H9 (cell line): ENCODE results near the gene HLA-C. TPM values are rescaled to one million over a fixed set of nuclear protein-coding genes. Genes with fewer than 3 reads are reported as not detected.
"Not testable (repeated sequence)": the region's sequence is repeated elsewhere in the genome, so short reads cannot be mapped to it uniquely, and the experiment has no call there.

Source experiments
- DNase-seq: peaks from one replicate; pipeline ENCODE4 v3.0.0-alpha.2; 2017
- H2AFZ ChIP-seq: one replicate; pipeline ENCODE4 v1.6.1; 2013; ENCODE audit warnings: mild to moderate bottlenecking, low read length, control low read depth, moderate library complexity
- H2AK5ac ChIP-seq: 2 replicates; pipeline ENCODE4 v1.6.1; 2013; ENCODE audit warnings: low read length, control low read depth, mixed read lengths; ENCODE audit not compliant: insufficient read length
- H2BK120ac ChIP-seq: one replicate; pipeline ENCODE4 v1.6.1; 2013; ENCODE audit warnings: low read depth, mild to moderate bottlenecking, low read length, control low read depth, inconsistent platforms; ENCODE audit not compliant: poor library complexity, severe bottlenecking
- H2BK12ac ChIP-seq: 2 replicates; pipeline ENCODE4 v1.6.1; 2013; ENCODE audit warnings: low read length, control low read depth, mixed read lengths, low read depth; ENCODE audit not compliant: insufficient read length
- H2BK15ac ChIP-seq: 2 replicates; pipeline ENCODE4 v1.6.1; 2013; ENCODE audit warnings: low read depth, low read length, control low read depth
- H2BK20ac ChIP-seq: one replicate; pipeline ENCODE4 v1.6.1; 2013; ENCODE audit warnings: low read depth, mild to moderate bottlenecking, low read length, control low read depth, inconsistent platforms; ENCODE audit not compliant: poor library complexity, severe bottlenecking
- H2BK5ac ChIP-seq: 2 replicates; pipeline ENCODE4 v1.6.1; 2013; ENCODE audit warnings: low read length, control low read depth, mixed read lengths; ENCODE audit not compliant: insufficient read length
- H3K14ac ChIP-seq: 2 replicates; pipeline ENCODE4 v1.6.1; 2013; ENCODE audit warnings: low read length, control low read depth; ENCODE audit not compliant: insufficient read depth
- H3K18ac ChIP-seq: 2 replicates; pipeline ENCODE4 v1.6.1; 2013; ENCODE audit warnings: low read depth, mild to moderate bottlenecking, mixed read lengths, low read length, control low read depth; ENCODE audit not compliant: insufficient read length
- H3K23ac ChIP-seq: 2 replicates; pipeline ENCODE4 v1.6.1; 2013; ENCODE audit warnings: low read length, control low read depth, mixed read lengths, low read depth; ENCODE audit not compliant: insufficient read length
- H3K23me2 ChIP-seq: 2 replicates; pipeline ENCODE4 v1.6.1; 2013; ENCODE audit warnings: low read depth, mild to moderate bottlenecking, mixed read lengths, low read length, control low read depth; ENCODE audit not compliant: insufficient read length, poor library complexity, severe bottlenecking
- H3K27ac ChIP-seq: 2 replicates; pipeline ENCODE4 v1.5.1; 2013; ENCODE audit warnings: low read length, control low read depth, mixed read lengths, low read depth; ENCODE audit not compliant: insufficient read length
- H3K27me3 ChIP-seq: 2 replicates; pipeline ENCODE4 v1.6.1; 2013; ENCODE audit warnings: low read length, control low read depth, inconsistent platforms; ENCODE audit not compliant: insufficient read depth
- H3K4ac ChIP-seq: 2 replicates; pipeline ENCODE4 v1.6.1; 2013; ENCODE audit warnings: low read depth, mild to moderate bottlenecking, control low read depth, inconsistent platforms, low read length, moderate library complexity
- H3K4me1 ChIP-seq: 2 replicates; pipeline ENCODE4 v1.6.1; 2013; ENCODE audit warnings: low read length, control low read depth, inconsistent platforms; ENCODE audit not compliant: insufficient read depth
- H3K4me2 ChIP-seq: 2 replicates; pipeline ENCODE4 v1.6.1; 2013; ENCODE audit warnings: low read length, control low read depth, mixed read lengths; ENCODE audit not compliant: insufficient read length, insufficient read depth
- H3K56ac ChIP-seq: 2 replicates; pipeline ENCODE4 v1.6.1; 2013; ENCODE audit warnings: low read depth, mild to moderate bottlenecking, mixed read lengths, low read length, control low read depth; ENCODE audit not compliant: insufficient read length
- H3K79me1 ChIP-seq: 2 replicates; pipeline ENCODE4 v1.6.1; 2013; ENCODE audit warnings: low read depth, mild to moderate bottlenecking, moderate library complexity, low read length, control low read depth, inconsistent platforms; ENCODE audit not compliant: insufficient read depth, poor library complexity, severe bottlenecking
- H3K79me2 ChIP-seq: 2 replicates; pipeline ENCODE4 v1.6.1; 2013; ENCODE audit warnings: low read length, control low read depth, inconsistent platforms; ENCODE audit not compliant: insufficient read depth
- H3K9ac ChIP-seq: 2 replicates; pipeline ENCODE4 v1.6.1; 2013; ENCODE audit warnings: low read length, control low read depth, mixed read lengths; ENCODE audit not compliant: insufficient read length; ENCODE audit errors: extremely low read depth
- H3K9me3 ChIP-seq: one replicate; pipeline ENCODE4 v1.6.1; 2013; ENCODE audit warnings: low read depth, low read length, inconsistent platforms; ENCODE audit not compliant: control insufficient read depth
- H3T11ph ChIP-seq: one replicate; pipeline ENCODE4 v1.6.1; 2013; ENCODE audit warnings: mild to moderate bottlenecking, low read length, control low read depth, inconsistent platforms
- H4K20me1 ChIP-seq: one replicate; pipeline ENCODE4 v1.6.1; 2013; ENCODE audit not compliant: control insufficient read depth, insufficient read length, insufficient read depth
- H4K5ac ChIP-seq: 2 replicates; pipeline ENCODE4 v1.6.1; 2013; ENCODE audit warnings: low read depth, mild to moderate bottlenecking, mixed read lengths, low read length, control low read depth; ENCODE audit not compliant: insufficient read length
- H4K8ac ChIP-seq: replicated peaks from 2 replicates; pipeline ENCODE4 v1.6.1; 2013; ENCODE audit warnings: low read length, control low read depth, mixed read lengths, low read depth; ENCODE audit not compliant: insufficient read length
- H4K91ac ChIP-seq: 2 replicates; pipeline ENCODE4 v1.6.1; 2013; ENCODE audit warnings: low read depth, mild to moderate bottlenecking, moderate library complexity, mixed read lengths, low read length, control low read depth; ENCODE audit not compliant: insufficient read length
- H3K27ac Mint-ChIP-seq, 3 experiments: 2 replicates in 2 of 3; 3 replicates in 1 of 3; pipeline ENCODE4 v1.8.0; 2020 to 2021; ENCODE audit warnings: mixed read lengths in 3 of 3, mild to moderate bottlenecking in 1 of 3, moderate library complexity in 1 of 3
- H3K27me3 Mint-ChIP-seq: 2 replicates; pipeline ENCODE4 v1.8.0; 2021; ENCODE audit warnings: low read depth, mild to moderate bottlenecking, moderate library complexity, mixed read lengths
- H3K36me3 Mint-ChIP-seq, 3 experiments: 2 replicates in 2 of 3; 3 replicates in 1 of 3; pipeline ENCODE4 v1.8.0; 2020 to 2021; ENCODE audit warnings: low read depth in 3 of 3, mixed read lengths in 3 of 3; ENCODE audit not compliant: insufficient read depth in 1 of 3
- H3K4me1 Mint-ChIP-seq, 2 experiments: 2 replicates each; pipeline ENCODE4 v1.8.0; 2020; ENCODE audit warnings: mixed read lengths in 2 of 2
- H3K4me3 Mint-ChIP-seq, 2 experiments: 2 replicates in 1 of 2; 3 replicates in 1 of 2; pipeline ENCODE4 v1.8.0; 2020 to 2021; ENCODE audit warnings: mild to moderate bottlenecking in 2 of 2, mixed read lengths in 2 of 2, moderate library complexity in 1 of 2
- H3K9me3 Mint-ChIP-seq, 2 experiments: 2 replicates in 1 of 2; 3 replicates in 1 of 2; pipeline ENCODE4 v1.8.0; 2020; ENCODE audit warnings: mild to moderate bottlenecking in 2 of 2, mixed read lengths in 2 of 2, moderate library complexity in 1 of 2
- CTCF ChIP-seq: fragments of 200-600 bp; sonication (generic); conservative IDR thresholded peaks from 3 replicates; pipeline ENCODE4 v1.8.0; 2021; ENCODE audit warnings: antibody characterized with exemption, mild to moderate bottlenecking
- WGBS: extraction: QIAGEN DNeasy Blood & Tissue Kit; methylation state at CpG from one replicate; pipeline ENCODE4 v1.1.7; 2013; ENCODE audit warnings: missing lambda C conversion rate, low lambda C conversion rate, mixed read lengths; ENCODE audit not compliant: insufficient read length; ENCODE audit errors: extremely low coverage; 5-methylcytosine and 5-hydroxymethylcytosine counted together
- total RNA-seq: library from RNA; stranded (reverse); gene quantifications from 2 replicates; pipeline ENCODE4 v1.2.1, GENCODE V29; 2021

HLA-C gene
- total RNA-seq, 1 experiment from 2014 or later = 239 TPM

GRCh38 chr6:31265926-31266325, 6.0 kb downstream of the HLA-C start:
- Histone ChIP-seq H2AFZ (no peak overlapping the region), H2BK15ac (no peak overlapping the region), H3K79me1 (peaks cover 3% of the 10 kb centered on the region), H4K5ac (no peak overlapping the region), H3K79me2 (no peaks in the 10 kb centered on the region), H3K27me3 (no peaks in the 10 kb centered on the region), H3K4ac (no peak overlapping the region), H4K8ac (no peak overlapping the region), H3K4me1 (no peaks in the 10 kb centered on the region), H3K27ac (no peak overlapping the region), H2AK5ac (no peak overlapping the region), H3K4me2 (no peak overlapping the region), H2BK12ac (no peak overlapping the region), H3K18ac (no peak overlapping the region), H3K56ac (no peak overlapping the region), H4K20me1 (no peaks in the 10 kb centered on the region), H3K23me2 (no peaks in the 10 kb centered on the region), H2BK5ac (no peak overlapping the region), H2BK20ac (no peak overlapping the region), H3K14ac (no peak overlapping the region), H3K9me3 (no peaks in the 10 kb centered on the region), H2BK120ac (no peak overlapping the region), H3T11ph (no peak overlapping the region), H4K91ac (no peak overlapping the region), H3K23ac (no peak overlapping the region), H3K9ac (no peak overlapping the region)
- WGBS = no CpG with 5 or more reads among the region's 2 CpGs
- peaks cover 11% of the 10 kb centered on the region for H3K27me3 Mint-ChIP-seq
- no peak for TF ChIP-seq CTCF
- no peak overlapping the region for H3K27ac Mint-ChIP-seq
- DNase-seq = no peak
- H3K36me3 Mint-ChIP-seq = peaks cover 27 to 44% (median 38%) of the 10 kb centered on the region in 3 experiments
- H3K4me1 Mint-ChIP-seq = peaks cover 12% of the 10 kb centered on the region in 2 experiments
- peaks cover 20 to 31% of the 10 kb centered on the region in 2 experiments; a peak in 4 of 5 replicates for H3K9me3 Mint-ChIP-seq
- no peak overlapping the region for H3K4me3 Mint-ChIP-seq

GRCh38 chr6:31263346-31263933, 8.5 kb downstream of the HLA-C start:
- H3K27ac Mint-ChIP-seq, H3K4me3 Mint-ChIP-seq: not testable (repeated sequence)

More at GRCh38 chr6:31263346-31263933, 8.5 kb downstream of the HLA-C start:
- WGBS = no CpG with 5 or more reads among the region's 5 CpGs
- not testable (repeated sequence) for H2AK5ac ChIP-seq, H3K23ac ChIP-seq, H3K27ac ChIP-seq, H3K14ac ChIP-seq, H2BK5ac ChIP-seq, H3K56ac ChIP-seq, H2BK12ac ChIP-seq, H2BK20ac ChIP-seq, H3T11ph ChIP-seq, H3K4me1 Mint-ChIP-seq, H3K79me1 ChIP-seq, H4K8ac ChIP-seq, H4K91ac ChIP-seq, DNase-seq, H3K27me3 ChIP-seq, H3K4ac ChIP-seq, H3K9me3 ChIP-seq, H2BK15ac ChIP-seq, H3K18ac ChIP-seq, H3K4me2 ChIP-seq, H3K9ac ChIP-seq, H3K27me3 Mint-ChIP-seq, H4K5ac ChIP-seq, H4K20me1 ChIP-seq, H2AFZ ChIP-seq, H3K23me2 ChIP-seq, H3K79me2 ChIP-seq, H3K4me1 ChIP-seq, H2BK120ac ChIP-seq
- Mint-ChIP-seq H3K36me3 (peaks cover 5 to 30% (median 18%) of the 10 kb centered on the region in 3 experiments), H3K9me3 (peaks cover 31 to 41% of the 10 kb centered on the region in 2 experiments)
